ENCODE data around the gene RFC2. TPM values are rescaled to one million over a fixed set of nuclear protein-coding genes. Genes with fewer than 3 reads are reported as not detected.

RFC2 gene
- total RNA-seq, 1 experiment from 2014 or later, result 75.6 TPM

- Histone ChIP-seq H4K20me1 (ENCODE audit: insufficient read depth) (no peaks in the 10 kb centered on the region), H3K79me2 (ENCODE audit: insufficient read depth, low read length) (peaks cover 55% of the 10 kb centered on the region), H3K9me3 (ENCODE audit: control insufficient read depth in 1 of 2, insufficient read depth in 1 of 2, low read depth in 1 of 2, low read length in 2 of 2) (no peaks in the 10 kb centered on the region), H3K4me1 (ENCODE audit: control insufficient read depth in 1 of 2, insufficient read depth in 2 of 2, low read length in 2 of 2) (peaks cover 39 to 55% of the 10 kb centered on the region in 2 experiments), H3K27ac (ENCODE audit: low read depth, low read length) (peak overlapping the region; percentile 55; the same call in 1 of the 2 replicates), H3K9ac (ENCODE audit: low read length) (peak overlapping the region; percentile 25; the same call in 1 of the 2 replicates), H3K27me3 (ENCODE audit: insufficient read depth, low read length) (no peaks in the 10 kb centered on the region), H2AFZ (ENCODE audit: low read depth, low read length, poor library complexity, severe bottlenecking) (no peak overlapping the region), H3K4me3 (replicated peaks in 1 of 2; ENCODE audit: low read depth in 1 of 2, low read length in 2 of 2) (no peak overlapping the region), H3K9me2 (ENCODE audit: insufficient read depth) (no peaks in the 10 kb centered on the region), H3K4me2 (ENCODE audit: low read length) (peak overlapping the region; percentile 58), H3K36me3 (ENCODE audit: control insufficient read depth in 1 of 2, insufficient read depth in 2 of 2, low read length in 2 of 2) (no peaks in the 10 kb centered on the region)
- intact Hi-C loops (cut with micrococcal nuclease), result no loop called here
- ChIA-PET POLR2A (no interaction called here), CTCF (no interaction called here), RAD21 (ENCODE audit: low non-redundant PET in 1 of 2, low total read pairs in 2 of 2, uncharacterized antibody in 2 of 2, unreplicated experiment in 2 of 2) (no interaction called here)
- no TSS peak for BruUV-seq (replicated peaks)
- DNase-seq (ENCODE audit: low read depth, low spot score) (no peak), ATAC-seq (no peak)
- TF ChIP-seq EGR1 (IDR thresholded peaks at IDR 0.05; ENCODE audit: low read depth) (no peak), EZH2 (IDR thresholded peaks at IDR 0.05) (no peak), ELF1 (IDR thresholded peaks at IDR 0.05; ENCODE audit: borderline replicate concordance, low read depth) (no peak), TCF7L2 (IDR thresholded peaks at IDR 0.05; ENCODE audit: borderline replicate concordance, extremely low read depth, insufficient read depth, insufficient read length) (no peak), RAD21 (IDR thresholded peaks at IDR 0.05; ENCODE audit: low read depth) (no peak), SRF (IDR thresholded peaks at IDR 0.05; ENCODE audit: low read depth) (no peak), CEBPB (IDR thresholded peaks at IDR 0.05; ENCODE audit: low read depth) (no peak), SP1 (IDR thresholded peaks at IDR 0.05; ENCODE audit: low read depth) (no peak)
Measured at GRCh38 chr7:74299401-74299800, 45.2 kb upstream of the RFC2 start.

GRCh38 chr7:74297516-74298233 is 43.5 kb upstream of the RFC2 start:
- no peak for DNase-seq (ENCODE audit: low read depth, low spot score)
- CTCF ChIA-PET, result no interaction called here
- Histone ChIP-seq H3K9ac (ENCODE audit: low read length) (no peak overlapping the region), H3K4me2 (ENCODE audit: low read length) (peak overlapping the region; percentile 23; the same call in 1 of the 2 replicates), H3K27me3 (ENCODE audit: insufficient read depth, low read length) (no peaks in the 10 kb centered on the region), H3K4me3 (replicated peaks in 1 of 2; ENCODE audit: low read depth in 1 of 2, low read length in 2 of 2) (no peak overlapping the region), H3K9me3 (ENCODE audit: control insufficient read depth in 1 of 2, insufficient read depth in 1 of 2, low read depth in 1 of 2, low read length in 2 of 2) (no peaks in the 10 kb centered on the region), H3K36me3 (ENCODE audit: control insufficient read depth in 1 of 2, insufficient read depth in 2 of 2, low read length in 2 of 2) (no peaks in the 10 kb centered on the region), H3K79me2 (ENCODE audit: insufficient read depth, low read length) (peaks cover 64% of the 10 kb centered on the region), H3K9me2 (ENCODE audit: insufficient read depth) (no peaks in the 10 kb centered on the region), H4K20me1 (ENCODE audit: insufficient read depth) (no peaks in the 10 kb centered on the region), H3K4me1 (ENCODE audit: control insufficient read depth in 1 of 2, insufficient read depth in 2 of 2, low read length in 2 of 2) (peaks cover 46 to 65% of the 10 kb centered on the region in 2 experiments), H2AFZ (ENCODE audit: low read depth, low read length, poor library complexity, severe bottlenecking) (no peak overlapping the region), H3K27ac (ENCODE audit: low read depth, low read length) (no peak overlapping the region; the same call in 1 of the 2 replicates)
- intact Hi-C loops (cut with micrococcal nuclease), result no loop called here
- POLR2A ChIA-PET, result interaction anchor here (1.0 kb wide), 1 partner anchor 528 kb away, joined by 3 read pairs; the partner anchor contains the start of gene CLDN3
- RAD21 ChIA-PET (ENCODE audit: low non-redundant PET in 1 of 2, low total read pairs in 2 of 2, uncharacterized antibody in 2 of 2, unreplicated experiment in 2 of 2), result interaction anchor here in 1 of 2 experiments (0.6 kb wide), 1 partner anchor 14 kb away, joined by 4 read pairs; no protein-coding TSS in a partner anchor
- no TSS peak for BruUV-seq (replicated peaks)
- ATAC-seq, result no peak
- TF ChIP-seq ZBTB33 (IDR thresholded peaks at IDR 0.05; ENCODE audit: extremely low read depth, insufficient replicate concordance, low read length) (no peak), JUND (IDR thresholded peaks at IDR 0.05) (no peak), SP1 (IDR thresholded peaks at IDR 0.05; ENCODE audit: low read depth) (no peak), RAD21 (IDR thresholded peaks at IDR 0.05; ENCODE audit: low read depth) (no peak), POLR2AphosphoS5 (IDR thresholded peaks at IDR 0.05; ENCODE audit: low read depth, low read length) (no peak), YY1 (IDR thresholded peaks at IDR 0.05; ENCODE audit: extremely low read depth, insufficient replicate concordance, low read depth, low read length) (no peak), SIN3A (IDR thresholded peaks at IDR 0.05; ENCODE audit: low read depth) (no peak), CEBPB (IDR thresholded peaks at IDR 0.05; ENCODE audit: low read depth) (no peak), CTCF (IDR thresholded peaks at IDR 0.05 in 2 of 3, conservative IDR thresholded peaks at IDR 0.05 in 1 of 3; ENCODE audit: borderline replicate concordance in 1 of 3, insufficient read depth in 1 of 3, low read depth in 2 of 3, low read length in 2 of 3) (no peak)
